Psoas muscle (tissue), 8 donors: ENCODE results near the gene RFPL1. TPM values are rescaled to one million over a fixed set of nuclear protein-coding genes. Genes with fewer than 3 reads are reported as not detected.
A peak's percentile ranks its signal among the peaks of the same experiment; 100 is the strongest.
"Not testable (repeated sequence)": the region's sequence is repeated elsewhere in the genome, so short reads cannot be mapped to it uniquely, and the experiment has no call there.

ENCODE experiments used
- ATAC-seq, 4 donors: fragments of 200-7000 bp; cut with Tn5 transposase; one replicate each; pipeline ENCODE4 v1.9.1; 2020; ENCODE audit warnings: moderate library complexity in 3 of 4, mild to moderate bottlenecking in 2 of 4
- DNase-seq, 2 donors: peaks; one replicate each; pipeline ENCODE4 v3.0.0-alpha.2; 2020
- H3K27ac ChIP-seq: fragments of 200-600 bp; one replicate; pipeline ENCODE4 v1.8.0; 2022
- H3K27me3 ChIP-seq, 3 donors: fragments of 200-600 bp in 1 of 3; one replicate each; pipeline versions ENCODE4 v1.6.1 to v1.8.0; 2013 to 2022; ENCODE audit warnings: low read length in 2 of 3, mild to moderate bottlenecking in 2 of 3, moderate library complexity in 1 of 3; ENCODE audit not compliant: insufficient read depth in 3 of 3
- H3K36me3 ChIP-seq, 2 donors: fragments of 200-600 bp in 1 of 2; one replicate each; pipeline versions ENCODE4 v1.6.1 to v1.8.0; 2013 to 2022; ENCODE audit warnings: low read depth in 1 of 2, mild to moderate bottlenecking in 1 of 2, moderate library complexity in 1 of 2; ENCODE audit not compliant: insufficient read depth in 1 of 2
- H3K4me1 ChIP-seq: fragments of 200-600 bp; one replicate; pipeline ENCODE4 v1.8.0; 2022
- H3K4me3 ChIP-seq: fragments of 200-600 bp; one replicate; pipeline ENCODE4 v1.8.0; 2022; ENCODE audit warnings: mild to moderate bottlenecking
- H3K9me3 ChIP-seq: fragments of 200-600 bp; one replicate; pipeline ENCODE4 v1.8.0; 2022
- WGBS, 3 donors: extraction: QIAGEN DNeasy Blood & Tissue Kit; methylation state at CpG; one replicate each; pipeline versions ENCODE4 v1.1.6 to v1.1.7; 2013; 5-methylcytosine and 5-hydroxymethylcytosine counted together
- intact Hi-C, 2 donors: fragments of 100-400 bp; cut with DNase I; formaldehyde crosslinking; loops; one replicate each; pipeline versions ENCODE4 v1.11.0 to v1.14.2; 2022
- polyA plus RNA-seq, 3 donors: library from polyadenylated mRNA; stranded (reverse); fragments of 200-250 nt; gene quantifications; one replicate each; pipeline ENCODE4 v1.2.3, GENCODE V29; 2013
- total RNA-seq, 4 donors: library from RNA; stranded (reverse); fragmentation: NEBNext Ultra II Directional in 2 of 4; extraction: Animal tissue kit (Norgen Biotek cat#: 25700) in 2 of 4; gene quantifications; one replicate each; pipeline versions ENCODE4 v1.2.1 to v1.2.4, GENCODE V29; 2021 to 2023
- TF ChIP-seq, protein P1 (sequence below): fragments of 200-600 bp; IDR thresholded peaks from one replicate; pipeline ENCODE4 v1.8.0; 2022; ENCODE audit warnings: antibody characterized with exemption
- donor health status: healthy with polysubstance abuse.
- donor health status: DM: no; HTN: no; CAD: no; lungs with moderate emphysema.
- donor health status: Bipolar disorder and iron deficiency.
- donor health status: healthy.
- donor health status: DM: yes; HTN: yes; CAD: no.
- donor health status: DM: no; HTN: no; CAD: no.
- donor health status: DM: no; HTN: no; CAD: no.
- donor health status: DM: yes; HTN: yes; CAD: no.

The RFPL1 gene
- total and polyA plus RNA-seq, 7 donors: not detected

DNA sequence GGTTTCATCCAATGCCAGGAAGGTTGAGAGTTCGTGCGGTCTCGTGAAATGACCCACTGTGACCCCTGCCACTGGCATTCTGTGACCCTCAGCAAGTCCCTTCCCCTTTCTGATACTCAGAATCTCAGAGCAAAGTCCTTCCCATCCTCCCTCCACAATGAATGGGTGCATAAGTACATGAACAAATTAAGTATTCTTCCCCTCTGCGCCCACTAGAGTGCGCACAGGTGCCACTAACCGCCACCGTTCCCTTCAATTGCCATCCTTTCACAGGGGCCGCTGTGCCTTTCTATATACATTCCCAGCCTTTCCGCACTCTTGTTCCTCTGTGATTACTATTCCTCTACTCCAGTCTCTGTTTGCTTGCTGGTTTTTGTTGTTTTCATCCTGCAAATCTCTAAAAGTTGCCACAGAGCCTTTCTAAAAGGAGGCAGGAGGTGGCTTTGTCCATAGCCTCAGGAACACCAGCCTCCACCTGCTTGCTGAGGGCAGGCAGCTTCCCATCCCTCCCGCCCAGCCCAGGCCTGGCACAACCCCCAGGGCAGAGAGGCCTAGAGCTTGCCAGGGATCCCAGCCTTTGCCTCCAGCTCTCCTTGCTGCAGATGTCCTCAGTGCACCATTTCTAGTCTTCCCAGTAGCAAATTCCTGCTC is 43.3 kb upstream of the RFPL1 start:
- ATAC-seq (peak; percentile 84 to 95 (median 90)), DNase-seq (peak; percentile 67 to 76)
- H3K27me3 ChIP-seq: no peaks in the 10 kb centered on the region
- no peaks in the 10 kb centered on the region for H3K9me3 ChIP-seq
- H3K4me1 ChIP-seq: peaks cover 5% of the 10 kb centered on the region
- intact Hi-C loops: loop anchor here (1.0 to 5.0 kb wide), 2 partner anchors 127 to 129 kb away; no protein-coding TSS in a partner anchor
- WGBS, 3 donors: 5 to 10% (median 8%) methylated on average over 10 of the region's 10 CpGs
- H3K36me3 ChIP-seq: no peaks in the 10 kb centered on the region
- no peak overlapping the region for H3K27ac ChIP-seq
- no peak overlapping the region for H3K4me3 ChIP-seq
- TF ChIP-seq, protein P1, sequence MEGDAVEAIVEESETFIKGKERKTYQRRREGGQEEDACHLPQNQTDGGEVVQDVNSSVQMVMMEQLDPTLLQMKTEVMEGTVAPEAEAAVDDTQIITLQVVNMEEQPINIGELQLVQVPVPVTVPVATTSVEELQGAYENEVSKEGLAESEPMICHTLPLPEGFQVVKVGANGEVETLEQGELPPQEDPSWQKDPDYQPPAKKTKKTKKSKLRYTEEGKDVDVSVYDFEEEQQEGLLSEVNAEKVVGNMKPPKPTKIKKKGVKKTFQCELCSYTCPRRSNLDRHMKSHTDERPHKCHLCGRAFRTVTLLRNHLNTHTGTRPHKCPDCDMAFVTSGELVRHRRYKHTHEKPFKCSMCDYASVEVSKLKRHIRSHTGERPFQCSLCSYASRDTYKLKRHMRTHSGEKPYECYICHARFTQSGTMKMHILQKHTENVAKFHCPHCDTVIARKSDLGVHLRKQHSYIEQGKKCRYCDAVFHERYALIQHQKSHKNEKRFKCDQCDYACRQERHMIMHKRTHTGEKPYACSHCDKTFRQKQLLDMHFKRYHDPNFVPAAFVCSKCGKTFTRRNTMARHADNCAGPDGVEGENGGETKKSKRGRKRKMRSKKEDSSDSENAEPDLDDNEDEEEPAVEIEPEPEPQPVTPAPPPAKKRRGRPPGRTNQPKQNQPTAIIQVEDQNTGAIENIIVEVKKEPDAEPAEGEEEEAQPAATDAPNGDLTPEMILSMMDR: peak; percentile 83

DNA sequence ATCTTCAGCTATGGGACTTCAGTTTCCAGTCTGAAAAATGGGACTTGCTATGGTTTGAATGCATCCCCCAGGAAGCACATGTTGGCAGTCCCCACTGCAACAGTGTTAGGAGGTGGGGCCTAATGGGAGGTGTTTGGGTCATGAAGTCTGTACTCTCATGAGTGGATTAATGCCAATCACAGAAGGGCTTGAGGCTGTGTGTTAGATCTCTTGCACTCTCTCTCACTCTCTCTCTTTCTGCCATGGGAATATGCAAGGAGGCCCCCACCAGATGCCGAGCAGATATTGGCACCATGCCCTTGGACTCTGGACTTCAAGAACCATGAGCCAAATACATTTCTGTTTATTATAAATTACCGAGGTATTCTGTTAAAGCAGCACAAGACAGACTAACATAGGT is 42.3 kb upstream of the RFPL1 start:
- no peak overlapping the region for H3K27ac ChIP-seq
- no peaks in the 10 kb centered on the region for H3K9me3 ChIP-seq
- WGBS, 3 donors: 37 to 57% (median 42%) methylated on average over 2 of the region's 2 CpGs
- DNase-seq: no peak
- H3K36me3 ChIP-seq: no peaks in the 10 kb centered on the region
- H3K4me1 ChIP-seq: peaks cover 5% of the 10 kb centered on the region
- ATAC-seq: no peak
- no peaks in the 10 kb centered on the region for H3K27me3 ChIP-seq
- TF ChIP-seq, protein P1: no peak
- intact Hi-C loops: loop anchor here in 1 of 2 donors (5.0 kb wide), 1 partner anchor 126 kb away; no protein-coding TSS in a partner anchor
- H3K4me3 ChIP-seq: no peak overlapping the region

DNA sequence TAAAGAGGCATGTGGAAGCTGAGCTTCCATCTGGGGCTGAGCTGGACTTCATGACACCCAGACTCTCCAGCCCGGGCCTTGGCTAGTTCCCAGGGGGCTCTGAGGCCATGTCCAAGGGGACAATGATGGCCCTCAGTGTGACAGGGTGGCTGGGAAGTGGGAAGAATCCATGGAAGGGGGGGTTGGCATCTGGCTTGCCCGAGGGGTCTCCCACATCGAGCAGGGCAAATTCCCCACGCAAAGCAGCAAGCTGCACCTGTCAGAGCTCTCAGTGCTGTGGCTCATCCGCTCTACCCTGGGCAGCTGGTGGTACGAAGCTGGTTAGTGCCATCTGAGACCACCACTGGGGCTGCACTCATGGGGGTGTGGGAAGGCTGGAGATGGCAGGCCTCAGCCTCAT is 40.6 kb upstream of the RFPL1 start:
- no peaks in the 10 kb centered on the region for H3K27me3 ChIP-seq
- DNase-seq: no peak
- intact Hi-C loops: loop anchor here in 1 of 2 donors (5.0 kb wide), 1 partner anchor 125 kb away; no protein-coding TSS in a partner anchor

DNA sequence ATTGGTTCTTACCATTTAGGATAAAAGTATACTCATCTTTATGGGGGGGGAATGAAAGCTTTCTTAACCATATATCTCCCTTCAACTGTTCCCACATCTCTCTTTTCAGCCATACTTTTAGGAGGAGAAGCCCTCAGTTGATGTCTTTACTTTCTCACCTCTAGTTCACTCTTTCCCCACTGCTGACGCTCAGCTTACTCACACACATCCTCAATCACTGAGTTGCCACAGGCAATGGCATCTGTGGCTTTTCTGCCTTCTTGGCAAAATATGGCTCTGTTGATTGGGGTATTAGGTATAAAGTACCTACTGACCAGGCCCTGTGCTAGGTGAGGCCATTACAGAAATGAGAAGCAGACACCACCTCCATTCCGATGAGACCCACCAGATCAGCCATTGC is 37.8 kb upstream of the RFPL1 start:
- TF ChIP-seq, protein P1: no peak
- H3K27ac ChIP-seq: no peak overlapping the region
- H3K36me3 ChIP-seq: no peaks in the 10 kb centered on the region
- H3K27me3 ChIP-seq: no peaks in the 10 kb centered on the region
- no peaks in the 10 kb centered on the region for H3K9me3 ChIP-seq
- DNase-seq (no peak), ATAC-seq (no peak)
- no peaks in the 10 kb centered on the region for H3K4me1 ChIP-seq
- H3K4me3 ChIP-seq: no peak overlapping the region
- WGBS, 3 donors: 89 to 97% (median 91%) methylated on average over 2 of the region's 2 CpGs
- intact Hi-C loops: no loop called here

More for the DNA sequence above, 40.6 kb upstream of the RFPL1 start:
- WGBS, 3 donors: 46 to 53% (median 49%) methylated on average over 6 of the region's 6 CpGs
- Histone ChIP-seq H3K27ac (no peak overlapping the region), H3K4me3 (no peak overlapping the region), H3K4me1 (peaks cover 5% of the 10 kb centered on the region), H3K9me3 (no peaks in the 10 kb centered on the region), H3K36me3 (no peaks in the 10 kb centered on the region)
- TF ChIP-seq, protein P1: no peak
- no peak for ATAC-seq

DNA sequence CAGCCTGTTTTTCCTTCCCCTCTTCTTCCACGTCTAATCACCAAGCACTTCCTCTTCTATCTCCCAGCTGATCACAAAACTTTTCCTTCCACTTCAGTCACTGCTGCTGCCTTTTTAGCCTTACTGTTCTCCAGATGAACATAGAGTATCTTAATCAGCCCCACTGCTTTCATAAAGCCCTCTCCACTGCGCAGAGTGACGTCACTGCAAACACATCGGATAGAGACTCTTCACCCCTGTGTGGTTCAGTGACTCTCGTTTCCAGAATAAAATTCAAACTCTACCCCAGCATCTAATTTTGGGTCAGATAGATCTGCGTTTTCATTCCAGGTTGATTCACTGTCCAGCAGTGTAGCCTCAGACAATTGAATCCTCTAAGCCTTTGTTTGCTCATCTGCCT is 36.8 kb upstream of the RFPL1 start:
- H3K36me3 ChIP-seq, H3K27me3 ChIP-seq, H3K4me1 ChIP-seq, DNase-seq, intact Hi-C loops, H3K27ac ChIP-seq, H3K4me3 ChIP-seq, H3K9me3 ChIP-seq, ATAC-seq: not testable (repeated sequence)
- WGBS, 3 donors: 69 to 85% (median 82%) methylated on average over 6 of the region's 6 CpGs
